Astrocyte (in vitro differentiated cells and primary cell): ENCODE measurements around the gene BBS7. TPM values are rescaled to one million over a fixed set of nuclear protein-coding genes. Genes with fewer than 3 reads are reported as not detected.

Experiments
- DNase-seq: peaks from one replicate; pipeline ENCODE4 v3.0.0-alpha.2; 2010; ENCODE audit warnings: low read depth
- FAIRE-seq: peaks from 2 replicates; lab custom pipeline; 2011; peaks lifted over from hg19 to GRCh38; lab: Jason Lieb, UNC
- H2AFZ ChIP-seq: 2 replicates; pipeline ENCODE4 v1.6.0; 2012; ENCODE audit warnings: low read depth, low read length, inconsistent platforms
- H3K27ac ChIP-seq: 2 replicates; pipeline ENCODE4 v1.5.1; 2011; ENCODE audit warnings: low read depth, low read length, inconsistent platforms
- H3K27me3 ChIP-seq: 2 replicates; pipeline ENCODE4 v1.6.0; 2011; ENCODE audit warnings: low read length, inconsistent platforms; ENCODE audit not compliant: insufficient read depth
- H3K36me3 ChIP-seq: 2 replicates; pipeline ENCODE4 v1.5.1; 2011; ENCODE audit warnings: low read length, inconsistent platforms; ENCODE audit not compliant: insufficient read depth
- H3K4me1 ChIP-seq: 2 replicates; pipeline ENCODE4 v1.5.1; 2011; ENCODE audit warnings: low read length, inconsistent platforms; ENCODE audit not compliant: insufficient read depth
- H3K4me2 ChIP-seq: 2 replicates; pipeline ENCODE4 v1.6.0; 2012; ENCODE audit warnings: low read length, inconsistent platforms
- H3K4me3 ChIP-seq: 2 replicates; pipeline ENCODE4 v1.5.1; 2011; ENCODE audit warnings: low read depth, mild to moderate bottlenecking, low read length, inconsistent platforms; ENCODE audit not compliant: insufficient read depth
- H3K79me2 ChIP-seq: 2 replicates; pipeline ENCODE4 v1.6.0; 2012; ENCODE audit warnings: mild to moderate bottlenecking, low read length, inconsistent platforms; ENCODE audit not compliant: insufficient read depth
- H3K9ac ChIP-seq: 2 replicates; pipeline ENCODE4 v1.6.0; 2012; ENCODE audit warnings: mild to moderate bottlenecking, low read length, inconsistent platforms
- H3K9me3 ChIP-seq: 2 replicates; pipeline ENCODE4 v1.5.1; 2012; ENCODE audit warnings: low read depth, mild to moderate bottlenecking, low read length, inconsistent platforms; ENCODE audit not compliant: insufficient read depth
- H4K20me1 ChIP-seq: 2 replicates; pipeline ENCODE4 v1.6.0; 2012; ENCODE audit warnings: low read length, inconsistent platforms; ENCODE audit not compliant: insufficient read depth
- H3K27ac Mint-ChIP-seq: one replicate; pipeline ENCODE4 v1.8.0; 2021; ENCODE audit warnings: mild to moderate bottlenecking, mixed read lengths; ENCODE audit not compliant: unreplicated experiment
- H3K27me3 Mint-ChIP-seq: one replicate; pipeline ENCODE4 v1.8.0; 2021; ENCODE audit warnings: low read depth, mixed read lengths; ENCODE audit not compliant: unreplicated experiment
- H3K36me3 Mint-ChIP-seq: one replicate; pipeline ENCODE4 v1.8.0; 2021; ENCODE audit warnings: low read depth, mixed read lengths; ENCODE audit not compliant: unreplicated experiment
- H3K4me1 Mint-ChIP-seq: one replicate; pipeline ENCODE4 v1.8.0; 2021; ENCODE audit warnings: low read depth, mixed read lengths; ENCODE audit not compliant: unreplicated experiment
- H3K4me3 Mint-ChIP-seq: one replicate; pipeline ENCODE4 v1.8.0; 2021; ENCODE audit warnings: mild to moderate bottlenecking, moderate library complexity, mixed read lengths; ENCODE audit not compliant: unreplicated experiment
- H3K9me3 Mint-ChIP-seq: one replicate; pipeline ENCODE4 v1.8.0; 2021; ENCODE audit warnings: mild to moderate bottlenecking, mixed read lengths; ENCODE audit not compliant: unreplicated experiment
- CTCF ChIP-seq: IDR thresholded peaks from 2 replicates; pipeline ENCODE4 v1.5.1; 2011; ENCODE audit warnings: low read depth, mild to moderate bottlenecking, inconsistent platforms, low read length, moderate library complexity; ENCODE audit not compliant: insufficient read depth
- EZH2 ChIP-seq: IDR thresholded peaks from 2 replicates; pipeline ENCODE4 v1.6.1; 2012; ENCODE audit warnings: mild to moderate bottlenecking, low read length, inconsistent platforms; ENCODE audit not compliant: insufficient read depth
- total RNA-seq: library from RNA; stranded (reverse); gene quantifications from 2 replicates; pipeline ENCODE4 v1.2.1, GENCODE V29; 2021

The BBS7 gene
- total RNA-seq, 1 donor from 2014 or later, result 21.0 TPM

GRCh38 chr4:121875652-121876051, 5.4 kb upstream of the BBS7 start:
- Histone ChIP-seq H2AFZ (no peak overlapping the region), H3K36me3 (no peaks in the 10 kb centered on the region), H3K27me3 (no peaks in the 10 kb centered on the region), H3K9me3 (no peaks in the 10 kb centered on the region), H3K4me3 (no peak overlapping the region), H3K4me2 (no peak overlapping the region), H4K20me1 (no peaks in the 10 kb centered on the region), H3K27ac (no peak overlapping the region), H3K79me2 (no peaks in the 10 kb centered on the region), H3K4me1 (no peaks in the 10 kb centered on the region), H3K9ac (no peak overlapping the region)
- FAIRE-seq (no peak), DNase-seq (no peak)
- H3K36me3 Mint-ChIP-seq, result no peaks in the 10 kb centered on the region
- no peak overlapping the region for H3K4me3 Mint-ChIP-seq
- peaks cover 7% of the 10 kb centered on the region for H3K27me3 Mint-ChIP-seq
- no peaks in the 10 kb centered on the region for H3K4me1 Mint-ChIP-seq
- H3K9me3 Mint-ChIP-seq, result no peaks in the 10 kb centered on the region
- no peak overlapping the region for H3K27ac Mint-ChIP-seq
- TF ChIP-seq CTCF (no peak), EZH2 (no peak)

- Mint-ChIP-seq H3K27ac (no peak overlapping the region), H3K27me3 (peaks cover 7% of the 10 kb centered on the region), H3K9me3 (no peaks in the 10 kb centered on the region), H3K4me1 (no peaks in the 10 kb centered on the region), H3K4me3 (no peak overlapping the region), H3K36me3 (no peaks in the 10 kb centered on the region)
- H3K79me2 ChIP-seq, result peaks cover 13% of the 10 kb centered on the region
- TF ChIP-seq EZH2, result no peak
- H3K4me3 ChIP-seq, result no peak overlapping the region
- H3K4me1 ChIP-seq, result peaks cover 7% of the 10 kb centered on the region
- H3K4me2 ChIP-seq, result no peak overlapping the region
- no peaks in the 10 kb centered on the region for H4K20me1 ChIP-seq
- no peaks in the 10 kb centered on the region for H3K27me3 ChIP-seq
- H3K27ac ChIP-seq, result no peak overlapping the region
- H3K9ac ChIP-seq, result no peak overlapping the region
- no peaks in the 10 kb centered on the region for H3K9me3 ChIP-seq
- FAIRE-seq, result no peak
- no peaks in the 10 kb centered on the region for H3K36me3 ChIP-seq
- no peak overlapping the region for H2AFZ ChIP-seq
- DNase-seq, result no peak
Observed at GRCh38 chr4:121873604-121874003, 3.3 kb upstream of the BBS7 start.

GRCh38 chr4:121863799-121864198, 6.5 kb downstream of the BBS7 start:
- Histone ChIP-seq H3K4me1 (peaks cover 2% of the 10 kb centered on the region), H3K36me3 (peaks cover 24% of the 10 kb centered on the region), H3K9ac (no peak overlapping the region), H3K79me2 (peaks cover 6% of the 10 kb centered on the region), H4K20me1 (no peaks in the 10 kb centered on the region), H3K27ac (no peak overlapping the region), H2AFZ (no peak overlapping the region), H3K4me3 (no peak overlapping the region), H3K27me3 (no peaks in the 10 kb centered on the region), H3K4me2 (no peak overlapping the region), H3K9me3 (no peaks in the 10 kb centered on the region)
- TF ChIP-seq CTCF, result no peak
- TF ChIP-seq EZH2, result no peak
- Mint-ChIP-seq H3K4me3 (no peak overlapping the region), H3K9me3 (no peaks in the 10 kb centered on the region), H3K36me3 (peaks cover 13% of the 10 kb centered on the region), H3K4me1 (no peaks in the 10 kb centered on the region), H3K27me3 (no peaks in the 10 kb centered on the region), H3K27ac (no peak overlapping the region)
- no peak for DNase-seq
- no peak for FAIRE-seq
